GM19468 (cell line): ENCODE measurements around the gene CADM4.
"Not testable (repeated sequence)": the region's sequence is repeated elsewhere in the genome, so short reads cannot be mapped to it uniquely, and the experiment has no call there.

Experiments used
- ATAC-seq: cut with Tn5 transposase; IDR thresholded peaks from one replicate; pipeline ENCODE4 v1.9.1; 2021; ENCODE audit warnings: mild to moderate bottlenecking, moderate library complexity, moderate number of reproducible peaks; ENCODE audit not compliant: unreplicated experiment; ENCODE audit errors: extremely low read depth

Gene CADM4

GRCh38 chr19:43636121-43636683 is 3.4 kb downstream of the CADM4 start:
- ATAC-seq: no peak

- not testable (repeated sequence) for ATAC-seq
Measured at GRCh38 chr19:43635561-43635940, 4.1 kb downstream of the CADM4 start.

GRCh38 chr19:43634872-43635560 is 4.6 kb downstream of the CADM4 start:
- ATAC-seq: no peak

GRCh38 chr19:43634506-43634871 is 5.2 kb downstream of the CADM4 start:
- no peak for ATAC-seq

GRCh38 chr19:43634068-43634467 is 5.6 kb downstream of the CADM4 start:
- ATAC-seq: no peak

GRCh38 chr19:43633520-43633919 is 6.1 kb downstream of the CADM4 start:
- ATAC-seq: no peak

- no peak for ATAC-seq
Measured at GRCh38 chr19:43631491-43631890, 8.2 kb downstream of the CADM4 start.

- ATAC-seq: no peak
Measured at GRCh38 chr19:43628646-43629326, 10.9 kb downstream of the CADM4 start.

GRCh38 chr19:43626838-43627237 is 12.8 kb downstream of the CADM4 start:
- ATAC-seq: no peak

GRCh38 chr19:43625918-43626579 is 13.6 kb downstream of the CADM4 start:
- no peak for ATAC-seq

- no peak for ATAC-seq
Measured at GRCh38 chr19:43624933-43625332, 14.7 kb downstream of the CADM4 start.

- ATAC-seq: no peak
Measured at GRCh38 chr19:43623889-43624670, 15.6 kb downstream of the CADM4 start.

- no peak for ATAC-seq
Measured at GRCh38 chr19:43622956-43623355, 16.7 kb downstream of the CADM4 start.

GRCh38 chr19:43622070-43622469 is 17.6 kb downstream of the CADM4 start:
- no peak for ATAC-seq

- no peak for ATAC-seq
Measured at GRCh38 chr19:43620061-43621001, 19.3 kb downstream of the CADM4 start.

- ATAC-seq: peak; percentile 77
Measured at GRCh38 chr19:43619262-43620060, 20.2 kb downstream of the CADM4 start, which contains the start of gene ZNF428. Gene ZNF428 (minus strand): TSS chr19:43619629. CDS start chr19:43614304, 5,325 bp downstream.

GRCh38 chr19:43618921-43619261 is 20.8 kb downstream of the CADM4 start:
- ATAC-seq: no peak

- ATAC-seq: no peak
Measured at GRCh38 chr19:43616954-43617353, 22.7 kb downstream of the CADM4 start.
